Fibroblast of pulmonary artery (primary cell): ENCODE measurements around the gene C22orf31.

ENCODE experiments used
- DNase-seq: peaks from one replicate; pipeline ENCODE4 v3.0.0-alpha.2; 2010; ENCODE audit warnings: low read depth
- H3K4me3 ChIP-seq: replicated peaks from 2 replicates; pipeline ENCODE4 v1.5.1; 2011; ENCODE audit warnings: low read depth, mild to moderate bottlenecking, control low read depth, low read length, moderate library complexity
- CTCF ChIP-seq: IDR thresholded peaks from 2 replicates; pipeline ENCODE4 v1.5.1; 2011; ENCODE audit warnings: mild to moderate bottlenecking, control low read depth, low read length, inconsistent platforms; ENCODE audit errors: missing control alignments

Gene C22orf31

GRCh38 chr22:29055192-29055830 is 6.3 kb downstream of the C22orf31 start:
- no peak overlapping the region for H3K4me3 ChIP-seq
- no peak for DNase-seq
- no peak for TF ChIP-seq CTCF

- no peak for TF ChIP-seq CTCF
- H3K4me3 ChIP-seq, result no peak overlapping the region
- no peak for DNase-seq
Measured at GRCh38 chr22:29054251-29054767, 7.3 kb downstream of the C22orf31 start.

GRCh38 chr22:29053048-29053702 is 8.5 kb downstream of the C22orf31 start:
- TF ChIP-seq CTCF, result no peak
- no peak overlapping the region for H3K4me3 ChIP-seq
- no peak for DNase-seq

- no peak for DNase-seq
- no peak overlapping the region for H3K4me3 ChIP-seq
- no peak for TF ChIP-seq CTCF
Measured at GRCh38 chr22:29050457-29050856, 11.2 kb downstream of the C22orf31 start.

- DNase-seq, result no peak
- no peak for TF ChIP-seq CTCF
- H3K4me3 ChIP-seq, result no peak overlapping the region
Measured at GRCh38 chr22:29049655-29050263, 11.9 kb downstream of the C22orf31 start.

GRCh38 chr22:29048822-29049654 is 12.6 kb downstream of the C22orf31 start:
- TF ChIP-seq CTCF, result no peak
- H3K4me3 ChIP-seq, result no peak overlapping the region
- DNase-seq, result no peak
